Body of pancreas (tissue), 4 donors: ENCODE data around the gene ARHGAP24. TPM values are rescaled to one million over a fixed set of nuclear protein-coding genes. Genes with fewer than 3 reads are reported as not detected.

Experiments
- ATAC-seq: fragments of 150-250 bp; one replicate; pipeline ENCODE4 v1.9.1; 2016
- DNase-seq, 4 donors: peaks; one replicate each; pipeline ENCODE4 v3.0.0-alpha.2; 2019
- H3K27ac ChIP-seq, 4 donors: fragments of 200-600 bp; sonication (generic); 1 replicate in 3 of 4; 2 replicates in 1 of 4; pipeline versions ENCODE4 v1.5.1 to v1.6.1; 2016 to 2019; ENCODE audit warnings: mild to moderate bottlenecking in 1 of 4, mixed read lengths in 1 of 4, moderate library complexity in 1 of 4
- H3K27me3 ChIP-seq, 2 donors: fragments of 200-600 bp; sonication (generic); one replicate each; pipeline ENCODE4 v1.6.0; 2016; ENCODE audit warnings: mild to moderate bottlenecking in 1 of 2
- H3K36me3 ChIP-seq, 2 donors: fragments of 200-600 bp; sonication (generic); replicated peaks in 1 of 2; 2 replicates each; pipeline ENCODE4 v1.5.1; 2016; ENCODE audit warnings: low read depth in 2 of 2; ENCODE audit not compliant: insufficient read depth in 1 of 2
- H3K4me1 ChIP-seq: fragments of 200-600 bp; sonication (generic); one replicate; pipeline ENCODE4 v1.6.0; 2016
- H3K4me3 ChIP-seq, 2 donors: fragments of 200-600 bp; sonication (generic); 1 replicate in 1 of 2; 2 replicates in 1 of 2; pipeline ENCODE4 v1.5.1; 2016 to 2019
- H3K9me3 ChIP-seq, 3 donors: fragments of 200-600 bp; sonication (generic); 1 replicate in 2 of 3; 2 replicates in 1 of 3; pipeline ENCODE4 v1.5.1; 2016
- CTCF ChIP-seq, 7 experiments: fragments of 450-650 bp in 4 of 7; fragments of 200-600 bp in 3 of 7; sonication (generic) in 3 of 7; IDR thresholded peaks; one replicate each; pipeline ENCODE4 v1.5.1; 2016 to 2019; ENCODE audit warnings: antibody characterized with exemption in 7 of 7
- POLR2A ChIP-seq, 3 donors: fragments of 450-650 bp; IDR thresholded peaks; one replicate each; pipeline ENCODE4 v1.6.1; 2016; ENCODE audit warnings: antibody characterized with exemption in 3 of 3, mild to moderate bottlenecking in 2 of 3
- WGBS, 2 donors: methylation state at CpG; one replicate each; pipeline ENCODE4 v1.1.5; 2017; 5-methylcytosine and 5-hydroxymethylcytosine counted together
- intact Hi-C: fragments of 100-400 bp; cut with DNase I; formaldehyde crosslinking; loops from one replicate; pipeline ENCODE4 v1.15.1; 2023
- total RNA-seq, 2 donors: library from RNA; depleted of rRNA; stranded (reverse); fragments of >200 nt; gene quantifications; one replicate each; pipeline ENCODE4 v1.1.0, GENCODE V29; 2016

Gene ARHGAP24
- total RNA-seq, 2 donors from 2014 or later: 43.3 to 113 TPM

DNA sequence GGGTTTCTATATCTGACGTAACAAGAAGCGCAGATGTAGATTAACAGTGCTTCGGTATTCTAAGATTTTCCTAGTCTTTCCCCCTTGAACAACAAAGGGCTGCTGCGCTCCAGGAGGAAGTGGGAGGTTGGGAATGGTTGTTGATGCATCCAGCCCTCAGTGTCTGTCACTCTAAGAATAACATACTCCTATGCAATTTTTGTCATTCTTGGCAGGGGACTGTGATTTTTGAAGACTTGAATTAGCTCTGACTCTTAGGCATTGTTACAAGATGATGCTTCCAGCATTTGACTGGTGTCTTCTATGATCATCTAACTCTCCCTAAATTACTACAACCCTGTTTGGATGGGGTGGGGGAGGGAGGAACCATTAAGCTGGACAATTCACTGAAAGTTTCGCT, 394.2 kb downstream of the ARHGAP24 start:
- H3K4me3 ChIP-seq: no peak overlapping the region
- H3K36me3 ChIP-seq: no peaks in the 10 kb centered on the region
- intact Hi-C loops: no loop called here
- no peak for DNase-seq
- no peak for ATAC-seq
- peaks cover 0 to 3% (median 0%) of the 10 kb centered on the region in 3 donors for H3K9me3 ChIP-seq
- peaks cover 47% of the 10 kb centered on the region for H3K4me1 ChIP-seq
- H3K27me3 ChIP-seq: no peaks in the 10 kb centered on the region
- TF ChIP-seq CTCF (IDR thresholded peaks at IDR 0.05) (no peak), POLR2A (IDR thresholded peaks at IDR 0.05) (no peak)
- 76 to 78% methylated on average over 5 of the region's 5 CpGs for WGBS, 2 donors
- peak overlapping the region in 1 of 4 donors; percentile 32 for H3K27ac ChIP-seq

DNA sequence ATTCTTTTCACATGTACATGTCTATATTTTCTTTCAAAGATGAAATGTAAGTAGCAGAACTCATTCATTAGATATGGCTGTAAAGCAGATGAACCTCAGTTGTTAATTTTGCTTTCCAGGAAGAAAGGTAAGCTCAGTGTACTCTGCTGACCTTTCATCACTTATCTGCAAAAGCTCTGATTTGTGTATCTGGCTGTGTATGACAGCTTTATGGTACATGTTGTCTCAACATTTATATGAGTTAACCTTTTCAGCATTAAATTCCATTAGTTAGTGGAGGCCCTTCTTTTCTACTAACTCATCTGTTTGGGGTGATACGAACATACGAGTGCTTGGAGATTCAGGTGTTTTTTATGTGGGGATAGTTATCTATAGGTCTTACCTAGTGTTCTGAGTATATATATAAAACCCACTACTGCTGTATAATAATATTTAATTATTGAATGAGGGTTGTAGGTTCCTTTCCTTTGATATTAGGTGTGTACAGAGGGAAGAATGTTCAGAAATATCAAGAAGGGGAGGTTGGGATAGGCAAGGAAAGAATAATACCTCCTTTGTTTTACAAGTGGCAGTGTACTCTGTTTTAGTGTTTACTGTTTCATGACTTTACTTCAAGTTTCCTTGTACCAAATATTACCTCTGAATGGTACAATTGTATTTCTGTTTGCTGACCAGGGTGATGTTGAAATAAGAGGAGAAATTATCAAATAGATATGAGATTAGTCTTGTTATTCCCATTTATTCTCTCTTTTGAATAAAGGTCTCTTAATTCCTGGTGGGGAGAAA, 395.5 kb downstream of the ARHGAP24 start:
- WGBS, 2 donors: 35 to 70% methylated on average over 2 of the region's 2 CpGs
- ATAC-seq: peak; percentile 84

GRCh38 chr4:85873566-85873965, 398.6 kb downstream of the ARHGAP24 start:
- peak overlapping the region in 2 of 4 donors; percentile 36 to 47 for H3K27ac ChIP-seq
- peaks cover 44% of the 10 kb centered on the region for H3K4me1 ChIP-seq
- no peaks in the 10 kb centered on the region for H3K36me3 ChIP-seq
- intact Hi-C loops: no loop called here
- no peak for ATAC-seq
- H3K27me3 ChIP-seq: no peaks in the 10 kb centered on the region
- WGBS, 2 donors: 88 to 95% methylated on average over 1 of the region's 1 CpG
- DNase-seq: no peak
- no peak overlapping the region for H3K4me3 ChIP-seq
- no peaks in the 10 kb centered on the region for H3K9me3 ChIP-seq
- TF ChIP-seq POLR2A (IDR thresholded peaks at IDR 0.05): no peak
- TF ChIP-seq CTCF (IDR thresholded peaks at IDR 0.05): no peak

More for the DNA sequence above, 395.5 kb downstream of the ARHGAP24 start:
- DNase-seq: no peak
- peak overlapping the region in 3 of 4 donors; percentile 21 to 77 (median 33) for H3K27ac ChIP-seq
- H3K27me3 ChIP-seq: no peaks in the 10 kb centered on the region
- no peak overlapping the region for H3K4me3 ChIP-seq
- intact Hi-C loops: no loop called here
- H3K36me3 ChIP-seq: no peaks in the 10 kb centered on the region
- H3K4me1 ChIP-seq: peaks cover 46% of the 10 kb centered on the region
- peaks cover 0 to 3% (median 0%) of the 10 kb centered on the region in 3 donors for H3K9me3 ChIP-seq
- TF ChIP-seq POLR2A (IDR thresholded peaks at IDR 0.05): no peak
- TF ChIP-seq CTCF (IDR thresholded peaks at IDR 0.05): peak in 1 of 7 experiments; percentile 6

GRCh38 chr4:85879518-85879917, 404.6 kb downstream of the ARHGAP24 start:
- H3K27me3 ChIP-seq: no peaks in the 10 kb centered on the region
- H3K4me1 ChIP-seq: peaks cover 3% of the 10 kb centered on the region
- DNase-seq: no peak
- TF ChIP-seq POLR2A (IDR thresholded peaks at IDR 0.05): no peak
- no peak for TF ChIP-seq CTCF (IDR thresholded peaks at IDR 0.05)
- intact Hi-C loops: no loop called here
- H3K27ac ChIP-seq: no peak overlapping the region
- 95 to 97% methylated on average over 3 of the region's 3 CpGs for WGBS, 2 donors
- H3K4me3 ChIP-seq: no peak overlapping the region
- no peaks in the 10 kb centered on the region for H3K36me3 ChIP-seq
- H3K9me3 ChIP-seq: no peaks in the 10 kb centered on the region
- no peak for ATAC-seq

- no peak for ATAC-seq
- 100% methylated on average over 1 of the region's 1 CpG for WGBS, 2 donors
- TF ChIP-seq CTCF (IDR thresholded peaks at IDR 0.05): no peak
- TF ChIP-seq POLR2A (IDR thresholded peaks at IDR 0.05): no peak
These were observed 408.2 kb downstream of the ARHGAP24 start for GRCh38 chr4:85883180-85883579.

More at GRCh38 chr4:85883180-85883579, 408.2 kb downstream of the ARHGAP24 start:
- intact Hi-C loops: no loop called here
- H3K4me1 ChIP-seq: peaks cover 8% of the 10 kb centered on the region
- no peak overlapping the region for H3K27ac ChIP-seq
- DNase-seq: no peak
- H3K27me3 ChIP-seq: no peaks in the 10 kb centered on the region
- H3K9me3 ChIP-seq: no peaks in the 10 kb centered on the region
- H3K36me3 ChIP-seq: no peaks in the 10 kb centered on the region
- no peak overlapping the region for H3K4me3 ChIP-seq
